B cell (primary cell): Measurements from ENCODE around the gene AK9. TPM values are rescaled to one million over a fixed set of nuclear protein-coding genes. Genes with fewer than 3 reads are reported as not detected.
"Not testable (repeated sequence)": the region's sequence is repeated elsewhere in the genome, so short reads cannot be mapped to it uniquely, and the experiment has no call there.

ENCODE experiments used
- ATAC-seq: fragments of 200-7000 bp; cut with Tn5 transposase; one replicate; pipeline ENCODE4 v1.10.0; 2021; ENCODE audit warnings: low read depth, mild to moderate bottlenecking, moderate number of reproducible peaks, moderate library complexity
- CTCF ChIA-PET: fragments of 350-600 bp; sonication (Branson Sonifier 250); formaldehyde crosslinking; loops from one replicate; lab custom pipeline; 2021; ENCODE audit warnings: antibody characterized with exemption, inconsistent platforms; lab: Charles Lee
- POLR2A ChIA-PET: fragments of 350-600 bp; sonication (Branson Sonifier 250); formaldehyde crosslinking; loops from one replicate; lab custom pipeline; 2021; ENCODE audit warnings: antibody characterized with exemption; lab: Charles Lee
- DNase-seq: peaks from one replicate; pipeline ENCODE4 v3.0.0; 2013
- H2AFZ ChIP-seq: 2 replicates; pipeline ENCODE4 v1.6.1; 2012; ENCODE audit warnings: mild to moderate bottlenecking, low read depth, low read length; ENCODE audit not compliant: insufficient read depth, poor library complexity, severe bottlenecking
- H3K27ac ChIP-seq, 2 donors: 1 replicate in 1 of 2; 2 replicates in 1 of 2; pipeline ENCODE4 v1.5.1; 2012 to 2013; ENCODE audit warnings: low read length in 2 of 2, mild to moderate bottlenecking in 2 of 2, moderate library complexity in 1 of 2
- H3K27me3 ChIP-seq, 4 experiments: fragments of 200-600 bp in 1 of 4; sonication (generic) in 1 of 4; replicated peaks in 1 of 4; 1 replicate in 2 of 4; 2 replicates in 2 of 4; pipeline versions ENCODE4 v1.6.1 to v1.7.0; 2013 to 2016; ENCODE audit warnings: low read length in 3 of 4, mild to moderate bottlenecking in 2 of 4, mixed read lengths in 1 of 4, moderate library complexity in 1 of 4; ENCODE audit not compliant: insufficient read depth in 4 of 4, control insufficient read depth in 3 of 4; ENCODE audit errors: control extremely low read depth in 1 of 4
- H3K36me3 ChIP-seq, 2 experiments: replicated peaks in 1 of 2; 1 replicate in 1 of 2; 2 replicates in 1 of 2; pipeline versions ENCODE4 v1.6.1 to v1.7.1; 2013; ENCODE audit warnings: low read length in 1 of 2; ENCODE audit not compliant: insufficient read depth in 2 of 2, control insufficient read depth in 1 of 2; ENCODE audit errors: control extremely low read depth in 1 of 2, extremely low read depth in 1 of 2
- H3K4me1 ChIP-seq, 2 donors: fragments of 200-600 bp in 1 of 2; sonication (generic) in 1 of 2; 1 replicate in 1 of 2; 2 replicates in 1 of 2; pipeline versions ENCODE4 v1.5.1 to v1.6.1; 2013 to 2017; ENCODE audit warnings: low read length in 2 of 2; ENCODE audit not compliant: control insufficient read depth in 2 of 2, insufficient read depth in 2 of 2
- H3K4me2 ChIP-seq: replicated peaks from 2 replicates; pipeline ENCODE3; 2012; ENCODE audit warnings: mild to moderate bottlenecking, low read depth, low read length; ENCODE audit not compliant: poor library complexity, severe bottlenecking
- H3K4me3 ChIP-seq, 5 experiments: fragments of 200-600 bp in 1 of 5; sonication (generic) in 1 of 5; 1 replicate in 3 of 5; 2 replicates in 2 of 5; pipeline versions ENCODE4 v1.5.1 to v1.7.0; 2011 to 2016; ENCODE audit warnings: low read length in 4 of 5, mild to moderate bottlenecking in 4 of 5, low read depth in 2 of 5, control low read depth in 1 of 5, moderate library complexity in 1 of 5; ENCODE audit not compliant: insufficient read depth in 1 of 5; ENCODE audit errors: control extremely low read depth in 1 of 5, extremely low read depth in 1 of 5
- H3K79me2 ChIP-seq: fragments of 200-600 bp; sonication (generic); one replicate; pipeline ENCODE4 v1.6.0; 2016; ENCODE audit warnings: low read length; ENCODE audit not compliant: control insufficient read depth, insufficient read depth
- H3K9ac ChIP-seq: fragments of 200-600 bp; sonication (generic); 2 replicates; pipeline ENCODE4 v1.6.1; 2017; ENCODE audit warnings: mild to moderate bottlenecking, low read length, moderate library complexity
- H3K9me3 ChIP-seq, 3 donors: one replicate each; pipeline versions ENCODE4 v1.6.1 to v1.7.1; 2013; ENCODE audit warnings: low read length in 2 of 3; ENCODE audit not compliant: control insufficient read depth in 2 of 3, insufficient read depth in 1 of 3; ENCODE audit errors: control extremely low read depth in 1 of 3
- H4K20me1 ChIP-seq: 2 replicates; pipeline ENCODE4 v1.6.0; 2012; ENCODE audit warnings: mild to moderate bottlenecking, low read length; ENCODE audit not compliant: insufficient read depth, control insufficient read depth, poor library complexity, severe bottlenecking
- H3K27ac Mint-ChIP-seq: one replicate; pipeline ENCODE4 v1.8.0; 2021; ENCODE audit warnings: mixed read lengths
- H3K27me3 Mint-ChIP-seq: one replicate; pipeline ENCODE4 v1.8.0; 2021; ENCODE audit warnings: mixed read lengths
- H3K4me1 Mint-ChIP-seq: one replicate; pipeline ENCODE4 v1.8.0; 2021; ENCODE audit warnings: mixed read lengths
- H3K4me3 Mint-ChIP-seq: one replicate; pipeline ENCODE4 v1.8.0; 2021; ENCODE audit warnings: mixed read lengths
- H3K9me3 Mint-ChIP-seq: one replicate; pipeline ENCODE4 v1.8.0; 2022; ENCODE audit warnings: mixed read lengths; ENCODE audit not compliant: insufficient read depth
- CTCF ChIP-seq: fragments of 200-600 bp; IDR thresholded peaks from one replicate; pipeline ENCODE4 v1.8.0; 2022; ENCODE audit warnings: antibody characterized with exemption, mild to moderate bottlenecking
- EZH2 ChIP-seq: IDR thresholded peaks from 2 replicates; pipeline ENCODE4 v1.6.1; 2012; ENCODE audit warnings: borderline replicate concordance, low read depth, mild to moderate bottlenecking, moderate library complexity, low read length; ENCODE audit not compliant: insufficient read depth, poor library complexity, severe bottlenecking
- WGBS: methylation state at CpG from one replicate; pipeline ENCODE4 v1.1.5; 2013; ENCODE audit warnings: missing lambda C conversion rate; ENCODE audit not compliant: insufficient coverage; 5-methylcytosine and 5-hydroxymethylcytosine counted together
- intact Hi-C: fragments of 100-400 bp; cut with micrococcal nuclease; formaldehyde crosslinking; loops from one replicate; pipeline ENCODE4 v1.10.0; 2022
- polyA plus RNA-seq: library from polyadenylated mRNA; depleted of rRNA; stranded (reverse); fragments of >200 nt; gene quantifications from 2 replicates; pipeline ENCODE4 v1.2.3, GENCODE V29; 2012
- total RNA-seq, 2 donors: library from RNA; stranded (reverse); fragments of 120-200 nt in 1 of 2; gene quantifications; 1 replicate in 1 of 2; 2 replicates in 1 of 2; pipeline versions ENCODE4 v1.2.3 to v1.2.4, GENCODE V29; 2013 to 2022

AK9 gene
- total and polyA plus RNA-seq, 2 donors (not counting 1 experiment from before 2014, with no cell fraction given), result 6.4 to 26.5 TPM

- no peaks in the 10 kb centered on the region for H3K27me3 Mint-ChIP-seq
Measured at GRCh38 chr6:109713097-109713496, 22.1 kb upstream of the AK9 start.

GRCh38 chr6:109708099-109708498, 17.1 kb upstream of the AK9 start:
- H2AFZ ChIP-seq, H3K4me3 Mint-ChIP-seq, H3K27me3 ChIP-seq, H3K9me3 Mint-ChIP-seq, H3K9ac ChIP-seq, DNase-seq, POLR2A ChIA-PET, H3K9me3 ChIP-seq, H3K36me3 ChIP-seq, H3K27me3 Mint-ChIP-seq, H3K4me3 ChIP-seq, ATAC-seq, H3K27ac Mint-ChIP-seq, H3K27ac ChIP-seq, H3K4me2 ChIP-seq: not testable (repeated sequence)
- CTCF ChIA-PET, result interaction anchor here (5.2 kb wide), 1 partner anchor 331 kb away, joined by 45 read pairs; no protein-coding TSS in a partner anchor
- peaks cover 88% of the 10 kb centered on the region for H3K79me2 ChIP-seq
- peaks cover 16 to 21% of the 10 kb centered on the region in 2 donors for H3K4me1 ChIP-seq
- H3K4me1 Mint-ChIP-seq, result peaks cover 63% of the 10 kb centered on the region
- H4K20me1 ChIP-seq, result peaks cover 52% of the 10 kb centered on the region
- intact Hi-C loops, result loop anchor here (5.0 kb wide), 2 partner anchors 469 to 521 kb away; partner anchors contain the start of gene WASF1
- no CpG with 5 or more reads among the region's 2 CpGs for WGBS

More at GRCh38 chr6:109713097-109713496, 22.1 kb upstream of the AK9 start:
- intact Hi-C loops, result no loop called here
- ChIA-PET POLR2A (no interaction called here), CTCF (interaction anchor here (0.7 to 5.2 kb wide), 2 partner anchors 319 to 327 kb away, joined by 3 to 22 read pairs; no protein-coding TSS in a partner anchor)
- Histone ChIP-seq H4K20me1 (peaks cover 44% of the 10 kb centered on the region), H3K27me3 (no peaks in the 10 kb centered on the region), H3K79me2 (peaks cover 63% of the 10 kb centered on the region), H3K9me3 (peaks cover 0 to 3% (median 2%) of the 10 kb centered on the region in 3 donors), H3K36me3 (peaks cover 0 to 23% of the 10 kb centered on the region in 2 experiments), H3K4me2 (no peak overlapping the region), H3K4me1 (peaks cover 8 to 10% of the 10 kb centered on the region in 2 donors), H2AFZ (no peak overlapping the region), H3K9ac (no peak overlapping the region), H3K27ac (no peak overlapping the region), H3K4me3 (no peak overlapping the region)
- Mint-ChIP-seq H3K4me3 (no peak overlapping the region), H3K27ac (no peak overlapping the region), H3K4me1 (peaks cover 47% of the 10 kb centered on the region), H3K9me3 (peaks cover 10% of the 10 kb centered on the region)
- 82% methylated on average over 8 of the region's 8 CpGs for WGBS
- ATAC-seq, result no peak
- no peak for TF ChIP-seq EZH2
- no peak for TF ChIP-seq CTCF
- no peak for DNase-seq
